DLD1 (cell line): ENCODE results near the gene MALL.
"Not testable (repeated sequence)": the region's sequence is repeated elsewhere in the genome, so short reads cannot be mapped to it uniquely, and the experiment has no call there.

Experiments used
- in situ Hi-C: cut with HindIII; loops from 2 replicates; pipeline ENCODE4 v1.10.0; 2017; ENCODE audit warnings: low sequenced_read_pairs

Gene MALL

GRCh38 chr2:110099471-110100225 lies 16.0 kb downstream of the MALL start:
- in situ Hi-C loops: no loop called here

GRCh38 chr2:110099038-110099425 lies 16.6 kb downstream of the MALL start:
- in situ Hi-C loops: no loop called here

GRCh38 chr2:110097506-110098220 lies 18.0 kb downstream of the MALL start:
- in situ Hi-C loops: no loop called here

GRCh38 chr2:110095994-110096633 lies 19.5 kb downstream of the MALL start:
- in situ Hi-C loops: no loop called here

- in situ Hi-C loops: not testable (repeated sequence)
Measured at GRCh38 chr2:110094884-110095534, 20.6 kb downstream of the MALL start.

- in situ Hi-C loops: not testable (repeated sequence)
Measured at GRCh38 chr2:110093924-110094323, 21.7 kb downstream of the MALL start.

GRCh38 chr2:110090164-110090563 lies 25.5 kb downstream of the MALL start:
- in situ Hi-C loops: not testable (repeated sequence)

GRCh38 chr2:110083757-110084156 lies 31.9 kb downstream of the MALL start:
- in situ Hi-C loops: not testable (repeated sequence)

GRCh38 chr2:110083162-110083561 lies 32.5 kb downstream of the MALL start:
- in situ Hi-C loops: not testable (repeated sequence)

GRCh38 chr2:110078104-110078503 lies 37.5 kb downstream of the MALL start:
- in situ Hi-C loops: not testable (repeated sequence)

- in situ Hi-C loops: not testable (repeated sequence)
Measured at GRCh38 chr2:110075896-110076295, 39.7 kb downstream of the MALL start.

- in situ Hi-C loops: not testable (repeated sequence)
Measured at GRCh38 chr2:110069869-110070268, 45.8 kb downstream of the MALL start.

GRCh38 chr2:110068153-110068552 lies 47.5 kb downstream of the MALL start:
- in situ Hi-C loops: not testable (repeated sequence)

- in situ Hi-C loops: not testable (repeated sequence)
Measured at GRCh38 chr2:110062332-110062731, 53.3 kb downstream of the MALL start.

GRCh38 chr2:110060550-110060949 lies 55.1 kb downstream of the MALL start:
- in situ Hi-C loops: not testable (repeated sequence)

- in situ Hi-C loops: not testable (repeated sequence)
Measured at GRCh38 chr2:110059694-110060358, 55.8 kb downstream of the MALL start.

GRCh38 chr2:110059009-110059693 lies 56.5 kb downstream of the MALL start:
- in situ Hi-C loops: not testable (repeated sequence)

GRCh38 chr2:110058034-110058433 lies 57.6 kb downstream of the MALL start:
- in situ Hi-C loops: not testable (repeated sequence)

- in situ Hi-C loops: not testable (repeated sequence)
Measured at GRCh38 chr2:110055819-110056408, 59.7 kb downstream of the MALL start.
